Pancreas (tissue), 10 donors: Measurements from ENCODE around the gene CNTNAP5. TPM values are rescaled to one million over a fixed set of nuclear protein-coding genes. Genes with fewer than 3 reads are reported as not detected.

ENCODE experiments used
- ATAC-seq, 4 donors: fragments of 200-7000 bp; cut with Tn5 transposase; one replicate each; pipeline versions ENCODE4 v1.8.0 to v1.9.1; 2020; ENCODE audit warnings: mild to moderate bottlenecking in 4 of 4, moderate library complexity in 4 of 4
- DNase-seq, 6 donors: peaks; one replicate each; pipeline ENCODE4 v3.0.0-alpha.2; 2020
- FAIRE-seq: peaks from 2 replicates; lab custom pipeline; 2012; peaks lifted over from hg19 to GRCh38; lab: Jason Lieb, UNC
- H3K27ac ChIP-seq, 4 donors: fragments of 200-600 bp; sonication (generic); 1 replicate in 3 of 4; 2 replicates in 1 of 4; pipeline versions ENCODE4 v1.5.0 to v1.8.0; 2020
- H3K27me3 ChIP-seq, 4 donors: fragments of 200-600 bp; one replicate each; pipeline ENCODE4 v1.8.0; 2021
- H3K36me3 ChIP-seq, 3 donors: fragments of 200-600 bp; sonication (generic) in 1 of 3; one replicate each; pipeline versions ENCODE4 v1.5.0 to v1.8.0; 2020 to 2021
- H3K4me1 ChIP-seq, 3 donors: fragments of 200-600 bp; one replicate each; pipeline ENCODE4 v1.8.0; 2021
- H3K4me3 ChIP-seq, 4 donors: fragments of 200-600 bp; sonication (generic) in 2 of 4; one replicate each; pipeline versions ENCODE4 v1.5.0 to v1.8.0; 2020 to 2021
- H3K9me3 ChIP-seq, 4 donors: fragments of 200-600 bp; one replicate each; pipeline ENCODE4 v1.8.0; 2021
- CTCF ChIP-seq, 4 donors: fragments of 200-600 bp; sonication (generic) in 3 of 4; IDR thresholded peaks; one replicate each; pipeline versions ENCODE4 v1.5.0 to v1.8.0; 2021; ENCODE audit warnings: antibody characterized with exemption in 4 of 4
- WGBS, 2 donors: extraction: QIAGEN DNeasy Blood & Tissue Kit; methylation state at CpG; one replicate each; pipeline ENCODE4 v1.1.7; 2013; 5-methylcytosine and 5-hydroxymethylcytosine counted together
- intact Hi-C, 3 donors: fragments of 100-400 bp; cut with DNase I; formaldehyde crosslinking; loops; one replicate each; pipeline versions ENCODE4 v1.11.1 to v1.14.2; 2022
- polyA plus RNA-seq, 2 donors: library from polyadenylated mRNA; stranded (reverse); fragments of 200-250 nt; gene quantifications; one replicate each; pipeline ENCODE4 v1.2.3, GENCODE V29; 2013
- total RNA-seq, 6 donors: library from RNA; stranded (reverse); fragmentation: NEBNext Ultra II Directional in 4 of 6; extraction: Animal tissue kit (Norgen Biotek cat#: 25700) in 4 of 6; gene quantifications; one replicate each; pipeline versions ENCODE4 v1.2.1 to v1.2.4, GENCODE V29; 2021 to 2023
- donor health status: healthy with polysubstance abuse.
- donor health status: DM: no; HTN: no; CAD: no; lungs with moderate emphysema.
- donor health status: DM: no; HTN: no; CAD: no.
- donor health status: control.
- donor health status: control.
- donor health status: Bipolar disorder and iron deficiency.
- donor health status: DM: yes; HTN: yes; CAD: no.
- donor health status: DM: no; HTN: no; CAD: no.
- donor health status: DM: no; HTN: no; CAD: no.
- donor health status: DM: yes; HTN: yes; CAD: no.

Gene CNTNAP5
- total and polyA plus RNA-seq, 8 donors: 0.05 to 0.43 (median 0.12) TPM

DNA sequence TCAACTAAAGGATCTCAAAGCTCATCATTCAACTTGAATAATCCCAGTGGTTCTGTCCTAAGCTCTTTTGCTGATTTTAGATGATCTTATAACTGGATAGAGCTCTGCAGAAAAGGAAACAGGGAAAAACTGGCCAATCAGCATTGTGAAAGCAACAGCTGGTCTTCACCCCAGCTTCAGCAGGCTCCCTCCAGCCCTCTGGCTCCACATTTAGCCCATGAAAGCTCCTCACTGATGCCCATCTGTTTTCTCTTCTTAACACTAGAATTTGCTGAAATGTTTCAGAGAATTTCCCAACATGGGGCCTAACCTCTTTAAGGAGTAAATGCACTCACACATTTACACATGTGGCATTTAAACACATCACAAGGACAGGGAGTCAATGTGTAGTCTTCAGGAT, 223.3 kb downstream of the CNTNAP5 start:
- ATAC-seq: no peak
- FAIRE-seq: no peak
- Histone ChIP-seq H3K9me3 (no peaks in the 10 kb centered on the region), H3K27ac (no peak overlapping the region), H3K4me3 (no peak overlapping the region), H3K4me1 (no peaks in the 10 kb centered on the region), H3K27me3 (no peaks in the 10 kb centered on the region), H3K36me3 (no peaks in the 10 kb centered on the region)
- intact Hi-C loops: no loop called here
- TF ChIP-seq CTCF (IDR thresholded peaks at IDR 0.05): no peak
- DNase-seq: no peak

DNA sequence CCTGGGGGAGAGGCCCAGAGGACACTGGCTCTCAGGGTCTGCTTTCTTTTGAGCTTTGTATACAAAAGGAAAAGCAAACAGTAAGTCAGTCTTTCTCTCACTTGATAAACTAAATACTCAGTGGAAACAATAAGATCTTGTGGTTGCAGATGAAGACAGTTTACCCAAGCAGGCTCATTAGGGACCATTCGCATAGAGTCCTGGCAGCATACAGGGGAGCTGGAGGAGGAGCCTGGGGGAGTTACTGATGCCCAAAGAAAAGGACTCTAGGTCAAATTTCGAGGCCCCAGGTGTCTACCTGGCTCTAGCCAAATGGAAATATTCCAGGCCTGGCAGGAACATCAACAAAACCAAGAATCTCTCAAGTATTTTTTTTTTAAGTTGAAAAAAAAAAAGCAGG, 225.3 kb downstream of the CNTNAP5 start:
- H3K9me3 ChIP-seq: no peaks in the 10 kb centered on the region
- H3K36me3 ChIP-seq: no peaks in the 10 kb centered on the region
- no peaks in the 10 kb centered on the region for H3K27me3 ChIP-seq
- FAIRE-seq (no peak), DNase-seq (no peak), ATAC-seq (no peak)
- TF ChIP-seq CTCF (IDR thresholded peaks at IDR 0.05): no peak
- 38 to 51% methylated on average over 2 of the region's 2 CpGs for WGBS, 2 donors
- H3K27ac ChIP-seq: no peak overlapping the region
- intact Hi-C loops: no loop called here
- H3K4me3 ChIP-seq: no peak overlapping the region
- no peaks in the 10 kb centered on the region for H3K4me1 ChIP-seq

DNA sequence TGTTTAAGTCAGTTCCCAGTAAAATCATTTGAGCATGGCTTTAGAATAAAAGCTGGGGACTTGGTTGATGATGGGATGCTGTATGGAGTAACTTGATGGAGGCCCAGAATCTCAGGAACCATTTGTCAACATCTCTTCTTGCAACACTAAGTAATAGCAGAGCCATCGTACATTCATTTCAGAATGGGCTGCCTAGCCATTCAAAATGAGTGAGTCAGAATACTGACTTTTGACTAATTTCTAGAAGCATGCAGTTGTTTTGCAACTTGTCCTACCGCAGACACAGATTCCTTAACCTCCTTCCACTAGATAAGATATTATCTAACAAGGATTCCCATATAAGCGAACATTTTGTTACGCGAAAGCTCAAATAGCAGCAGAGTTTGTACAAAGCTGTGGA, 229.5 kb downstream of the CNTNAP5 start:
- DNase-seq (no peak), ATAC-seq (no peak), FAIRE-seq (no peak)
- H3K27me3 ChIP-seq: no peaks in the 10 kb centered on the region
- no peak for TF ChIP-seq CTCF (IDR thresholded peaks at IDR 0.05)
- H3K27ac ChIP-seq: no peak overlapping the region
- 81 to 84% methylated on average over 5 of the region's 5 CpGs for WGBS, 2 donors
- H3K4me3 ChIP-seq: no peak overlapping the region
- H3K9me3 ChIP-seq: no peaks in the 10 kb centered on the region
- no peaks in the 10 kb centered on the region for H3K4me1 ChIP-seq
- intact Hi-C loops: no loop called here
- no peaks in the 10 kb centered on the region for H3K36me3 ChIP-seq

DNA sequence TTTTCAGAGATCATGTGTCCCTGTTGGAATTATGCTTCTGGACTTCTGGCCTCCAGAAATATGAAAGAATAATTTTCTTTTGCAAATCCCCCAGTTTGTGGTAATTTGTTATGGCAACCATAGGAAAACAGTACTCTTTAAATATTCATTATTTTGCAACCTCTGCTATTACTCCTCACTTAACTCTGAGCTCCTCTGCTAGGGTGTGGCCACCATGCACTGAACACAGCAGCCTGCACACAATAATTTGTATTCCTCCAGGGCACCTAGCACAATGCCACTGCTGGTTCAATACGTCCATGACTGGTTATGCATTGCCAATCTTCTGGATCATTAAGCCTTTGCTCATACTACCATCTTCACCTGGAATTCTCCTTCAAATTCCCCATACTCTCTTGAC, 232.0 kb downstream of the CNTNAP5 start:
- no peak for TF ChIP-seq CTCF (IDR thresholded peaks at IDR 0.05)
- 23 to 34% methylated on average over 1 of the region's 1 CpG for WGBS, 2 donors
- intact Hi-C loops: no loop called here
- FAIRE-seq: no peak
- no peaks in the 10 kb centered on the region for H3K27me3 ChIP-seq
- no peak for DNase-seq
- no peaks in the 10 kb centered on the region for H3K9me3 ChIP-seq
- H3K27ac ChIP-seq: no peak overlapping the region
- H3K4me3 ChIP-seq: no peak overlapping the region
- H3K4me1 ChIP-seq: no peaks in the 10 kb centered on the region
- ATAC-seq: no peak
- H3K36me3 ChIP-seq: no peaks in the 10 kb centered on the region

- FAIRE-seq: no peak
- intact Hi-C loops: no loop called here
- Histone ChIP-seq H3K36me3 (no peaks in the 10 kb centered on the region), H3K9me3 (no peaks in the 10 kb centered on the region), H3K4me3 (no peak overlapping the region), H3K27me3 (no peaks in the 10 kb centered on the region), H3K27ac (no peak overlapping the region), H3K4me1 (no peaks in the 10 kb centered on the region)
- WGBS, 2 donors: 62 to 70% methylated on average over 6 of the region's 6 CpGs
- no peak for ATAC-seq
- no peak for DNase-seq
- TF ChIP-seq CTCF (IDR thresholded peaks at IDR 0.05): no peak
Observed at GRCh38 chr2:124258140-124258880, 233.2 kb downstream of the CNTNAP5 start.
